ENCODE measurements around the gene SERPINH1.

GRCh38 chr11:75518771-75519653, 43.0 kb upstream of the SERPINH1 start:
- TF ChIP-seq POLR2A (IDR thresholded peaks at IDR 0.05) (no peak), CTCF (IDR thresholded peaks at IDR 0.05) (no peak)
